ENCODE results near the gene MBD2.
A peak's percentile ranks its signal among the peaks of the same experiment; 100 is the strongest.

The MBD2 gene

DNA sequence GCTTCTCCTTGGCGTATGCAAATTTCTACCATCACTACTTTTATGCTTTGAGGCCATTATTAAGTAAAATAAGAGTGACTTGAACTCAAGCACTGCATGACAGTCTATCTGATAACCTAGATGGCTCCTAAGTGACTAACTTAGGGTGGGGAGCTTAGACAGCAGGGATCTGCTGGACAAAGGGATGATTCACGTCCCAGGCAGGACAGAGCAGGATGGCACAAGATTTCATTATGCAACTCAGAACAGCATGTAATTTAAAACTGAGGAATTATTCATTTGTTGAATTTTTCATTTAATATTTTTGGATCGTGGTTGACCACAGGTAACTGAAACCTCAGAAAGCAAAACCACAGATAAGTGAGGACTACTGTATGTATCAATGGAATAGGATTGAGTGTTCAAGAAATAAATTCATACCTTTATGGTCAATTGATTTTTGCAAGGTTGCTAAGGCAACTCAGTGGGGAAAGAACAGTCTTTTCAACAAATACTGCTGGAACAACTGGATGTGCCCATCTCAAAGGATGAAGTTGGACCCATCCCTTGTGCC is 115.3 kb downstream of the MBD2 start:
- DNase-seq (ENCODE audit: low spot score) (peak; percentile 8), FAIRE-seq (no peak)

DNA sequence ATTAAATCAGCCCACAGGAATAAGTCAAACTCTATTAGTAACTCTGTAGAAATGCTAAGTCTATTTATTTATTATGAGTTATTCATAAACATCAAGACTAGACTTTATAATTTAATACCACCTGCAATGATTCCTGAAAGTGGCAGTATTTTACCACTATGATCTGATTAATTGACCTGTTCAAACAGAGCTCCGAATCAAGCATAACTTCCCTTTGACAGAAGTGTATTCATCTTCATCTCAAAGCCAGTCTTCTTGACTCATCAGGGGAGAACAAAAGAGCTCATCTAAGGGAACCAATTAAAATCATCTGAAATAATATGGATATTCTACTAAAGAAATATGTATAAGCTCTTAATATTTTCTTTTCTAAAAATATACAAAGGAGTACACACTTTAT is 122.3 kb downstream of the MBD2 start:
- no peak for DNase-seq (ENCODE audit: low spot score)

More for the DNA sequence above, 122.3 kb downstream of the MBD2 start:
- FAIRE-seq: no peak
